GM18520 (cell line): Measurements from ENCODE around the gene CD99.
"Not testable (repeated sequence)": the region's sequence is repeated elsewhere in the genome, so short reads cannot be mapped to it uniquely, and the experiment has no call there.

Experiments
- ATAC-seq: cut with Tn5 transposase; IDR thresholded peaks from one replicate; pipeline ENCODE4 v1.9.1; 2021; ENCODE audit not compliant: unreplicated experiment

Gene CD99

GRCh38 chrX:2675657-2676200 lies 15.4 kb upstream of the CD99 start:
- not testable (repeated sequence) for ATAC-seq

- ATAC-seq = no peak
These were observed 14.1 kb upstream of the CD99 start for GRCh38 chrX:2676794-2677675.

GRCh38 chrX:2677764-2678163 lies 13.3 kb upstream of the CD99 start:
- no peak for ATAC-seq

- no peak for ATAC-seq
These were observed 12.5 kb upstream of the CD99 start for GRCh38 chrX:2678583-2678982.

GRCh38 chrX:2679534-2680485 lies 11.3 kb upstream of the CD99 start:
- ATAC-seq = no peak

- ATAC-seq = no peak
These were observed 10.4 kb upstream of the CD99 start for GRCh38 chrX:2680486-2681348.

GRCh38 chrX:2682565-2683177 lies 8.4 kb upstream of the CD99 start:
- ATAC-seq = no peak

GRCh38 chrX:2684256-2684655 lies 6.8 kb upstream of the CD99 start:
- no peak for ATAC-seq

- ATAC-seq = no peak
These were observed 5.2 kb upstream of the CD99 start for GRCh38 chrX:2685886-2686285.

GRCh38 chrX:2689773-2690666 lies 1.1 kb upstream of the CD99 start:
- ATAC-seq = no peak

- ATAC-seq = no peak
These were observed 587 bp downstream of the CD99 start for GRCh38 chrX:2691543-2692220.

GRCh38 chrX:2692221-2693112 lies 1.4 kb downstream of the CD99 start:
- no peak for ATAC-seq

GRCh38 chrX:2693113-2694002 lies 2.3 kb downstream of the CD99 start:
- ATAC-seq = no peak

GRCh38 chrX:2694914-2695267 lies 3.8 kb downstream of the CD99 start:
- no peak for ATAC-seq

- peak; percentile 93 for ATAC-seq
These were observed 5.7 kb downstream of the CD99 start for GRCh38 chrX:2696698-2697215.

- no peak for ATAC-seq
These were observed 6.2 kb downstream of the CD99 start for GRCh38 chrX:2697306-2697705.
